Measurements from ENCODE around the gene NAV1.

- TF ChIP-seq CTCF (IDR thresholded peaks at IDR 0.05; ENCODE audit: control extremely low read depth in 1 of 3, insufficient read depth in 1 of 3, low read depth in 1 of 3, low read length in 3 of 3) (no peak), SAP30 (IDR thresholded peaks at IDR 0.05; ENCODE audit: insufficient read depth, insufficient replicate concordance, low read length) (no peak), POLR2AphosphoS5 (IDR thresholded peaks at IDR 0.05; ENCODE audit: low read depth, low read length) (no peak)
These were observed 18.6 kb downstream of the NAV1 start for GRCh38 chr1:201557572-201557958.

Data from H1 (cell line).